GM18858 (cell line): ENCODE results near the gene AGR3.
"Not testable (repeated sequence)": the region's sequence is repeated elsewhere in the genome, so short reads cannot be mapped to it uniquely, and the experiment has no call there.

Experiments used
- ATAC-seq: cut with Tn5 transposase; IDR thresholded peaks from one replicate; pipeline ENCODE4 v1.9.1; 2021; ENCODE audit not compliant: unreplicated experiment

The AGR3 gene

DNA sequence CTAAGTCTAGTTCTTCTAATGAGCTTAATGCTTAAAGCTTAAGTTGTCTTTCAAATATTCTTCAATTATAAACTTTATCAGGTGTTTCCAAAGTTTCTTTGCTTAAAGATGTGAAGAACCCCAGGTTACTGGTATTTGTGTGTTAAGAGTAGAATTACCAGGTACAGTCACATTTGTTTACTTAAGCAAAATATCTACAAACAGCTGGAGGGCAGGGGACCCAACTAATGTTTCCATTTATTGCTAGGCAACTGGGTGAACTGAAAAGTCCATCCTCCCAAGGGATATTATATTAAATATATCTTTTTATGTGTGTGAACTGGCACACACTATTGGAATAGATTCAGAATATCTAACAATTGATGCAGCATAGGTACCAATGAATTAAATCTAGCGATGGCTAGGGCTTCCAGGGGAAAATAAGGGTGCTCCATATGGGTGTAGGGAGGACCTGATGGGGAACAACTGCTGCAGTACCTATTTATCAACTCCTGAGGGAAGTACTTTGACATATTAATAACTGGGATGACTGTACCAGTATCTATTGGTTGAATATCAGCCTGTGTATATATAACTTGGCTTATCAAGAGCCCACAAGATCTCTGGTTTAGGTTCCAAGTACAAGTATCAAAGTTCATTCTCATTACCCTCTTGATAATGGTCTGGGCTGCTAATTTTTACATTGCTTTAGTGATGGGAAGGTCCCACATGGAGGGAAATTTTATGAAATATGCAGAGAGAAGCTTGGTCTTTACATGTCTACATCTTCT is 10.3 kb upstream of the AGR3 start:
- no peak for ATAC-seq

DNA sequence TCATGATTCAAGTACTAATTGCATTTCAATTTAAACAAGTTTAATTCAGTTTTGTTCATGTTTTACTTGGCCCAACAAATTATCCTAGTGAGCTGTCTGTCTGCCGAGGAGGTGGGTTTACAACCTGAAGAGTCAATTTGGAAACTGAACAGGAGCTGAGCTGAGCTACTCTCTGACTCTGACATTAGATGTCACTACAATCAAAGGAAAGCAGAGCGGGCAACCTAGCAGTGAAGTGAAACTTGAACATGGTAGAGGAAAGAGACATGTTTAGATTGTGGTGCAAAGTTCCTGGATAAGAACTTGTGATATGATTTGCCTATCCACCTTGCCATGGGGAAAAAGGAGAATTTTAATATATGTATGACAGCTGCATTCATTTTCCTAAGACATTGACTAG is 9.6 kb upstream of the AGR3 start:
- no peak for ATAC-seq

DNA sequence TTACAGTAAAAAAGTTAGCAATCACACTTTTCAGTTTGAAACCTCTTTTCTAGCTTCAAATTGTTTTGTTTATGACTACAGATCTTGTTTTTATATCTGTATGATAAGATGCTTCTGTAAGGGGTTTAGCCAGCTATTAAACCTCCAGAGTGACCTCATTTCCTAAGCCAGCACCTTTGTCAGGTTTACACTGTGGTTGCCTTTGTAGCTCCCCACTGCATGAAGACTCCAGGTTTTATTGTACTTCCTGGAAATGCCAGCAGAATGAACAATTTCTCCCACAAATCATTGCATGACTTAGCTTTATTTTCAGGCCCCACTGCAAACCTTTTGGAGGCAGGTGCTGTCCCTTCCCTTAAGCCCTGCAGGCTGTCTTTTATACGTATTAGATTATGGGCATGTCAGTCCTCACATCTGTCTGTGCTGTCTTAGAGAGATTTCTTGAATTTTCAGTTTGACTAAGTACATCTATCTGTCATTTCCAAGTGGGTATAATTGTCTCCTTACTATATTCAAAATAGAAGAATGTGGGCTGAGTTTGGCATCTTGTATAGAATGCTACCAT is 8.2 kb upstream of the AGR3 start:
- no peak for ATAC-seq

DNA sequence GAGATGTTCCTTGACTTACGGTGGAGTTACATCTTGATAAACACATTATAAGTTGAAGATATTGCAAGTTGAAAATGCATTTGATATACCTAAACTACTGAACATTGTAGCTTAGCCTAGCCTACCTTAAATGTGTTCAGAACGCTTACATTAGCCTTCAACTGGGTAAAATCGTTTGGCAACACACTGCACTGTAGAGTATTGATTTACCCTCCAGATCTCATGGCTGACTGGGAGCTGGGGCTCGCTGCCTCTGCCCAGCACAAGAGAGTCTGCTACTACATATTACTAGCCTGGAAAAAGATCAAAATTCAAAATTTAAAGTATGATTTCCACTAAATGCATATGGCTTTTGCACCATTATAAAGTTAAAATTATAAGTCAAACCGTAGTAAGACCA is 7.5 kb upstream of the AGR3 start:
- no peak for ATAC-seq

DNA sequence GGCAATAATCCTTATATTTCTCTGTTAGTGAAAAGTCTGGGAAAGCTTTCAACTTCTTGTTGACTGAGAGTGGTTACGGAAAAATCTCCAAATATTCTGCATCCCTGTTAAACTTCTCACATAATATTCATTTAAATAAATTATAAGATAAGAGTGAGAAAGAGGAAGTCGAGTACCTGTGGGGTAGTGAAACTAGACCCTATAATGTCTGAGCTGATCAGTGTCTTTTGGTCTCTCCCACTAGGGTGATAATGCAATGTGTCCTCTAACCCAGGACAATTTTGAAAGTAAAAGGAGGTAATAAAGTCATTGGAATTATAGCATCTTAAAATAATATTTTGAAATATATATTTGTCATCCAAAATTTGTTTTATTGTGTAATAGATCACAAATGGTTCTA is 2.1 kb upstream of the AGR3 start:
- ATAC-seq: no peak

DNA sequence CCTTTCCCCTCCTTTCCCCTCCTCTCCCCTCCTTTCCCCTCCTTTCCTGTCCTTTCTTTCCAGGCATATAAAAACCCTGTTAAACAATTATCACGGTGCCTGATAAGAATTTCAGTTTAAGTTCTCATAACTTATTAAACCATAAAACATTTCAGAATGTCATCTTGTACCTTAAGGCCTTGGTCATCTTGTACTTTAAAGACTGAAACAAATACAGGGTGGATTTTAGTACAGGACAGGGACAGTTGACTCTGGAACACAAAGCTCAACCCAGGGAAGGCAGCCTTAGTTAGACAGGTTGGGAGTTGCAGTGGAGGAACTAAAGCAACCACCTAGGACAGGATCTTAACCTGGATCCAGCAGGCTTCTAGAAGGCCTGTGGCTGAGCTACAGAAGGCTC is 1.2 kb downstream of the AGR3 start:
- no peak for ATAC-seq

DNA sequence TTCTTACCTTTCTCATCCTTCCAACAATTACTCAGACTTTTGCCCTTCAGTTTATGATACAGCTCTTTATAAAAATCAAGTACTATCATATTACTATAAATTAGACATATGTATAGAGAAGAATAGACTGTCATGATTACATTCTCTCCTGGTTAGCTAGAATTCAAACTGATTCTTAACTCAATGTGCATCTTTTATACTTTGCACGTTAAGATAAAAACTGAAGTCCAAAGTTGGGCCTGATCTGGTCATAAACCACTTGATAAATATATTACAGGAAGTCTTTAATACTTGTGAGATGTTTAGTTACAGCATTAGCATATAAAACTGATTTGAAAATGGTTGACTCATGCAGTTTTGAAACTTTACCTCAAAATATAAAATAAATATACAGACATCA is 2.6 kb downstream of the AGR3 start:
- no peak for ATAC-seq

DNA sequence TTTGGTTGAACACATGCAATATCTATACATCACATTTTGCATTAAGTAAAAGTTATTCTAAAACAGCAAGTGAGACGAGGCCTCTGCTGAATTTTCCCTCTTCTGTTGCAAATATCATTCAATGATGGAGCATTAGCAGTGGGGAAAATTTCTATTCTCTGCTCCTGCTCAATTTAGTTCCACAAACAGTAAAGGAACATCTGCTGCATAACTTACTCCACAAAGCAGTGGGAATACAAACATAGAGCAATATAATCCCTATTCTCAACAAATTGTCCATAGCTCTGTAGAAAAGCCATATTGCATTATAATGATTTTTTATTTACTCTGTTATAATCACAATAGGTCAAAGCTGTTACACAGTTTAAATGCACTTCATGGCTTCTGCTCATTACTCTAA is 5.9 kb downstream of the AGR3 start:
- ATAC-seq: no peak

DNA sequence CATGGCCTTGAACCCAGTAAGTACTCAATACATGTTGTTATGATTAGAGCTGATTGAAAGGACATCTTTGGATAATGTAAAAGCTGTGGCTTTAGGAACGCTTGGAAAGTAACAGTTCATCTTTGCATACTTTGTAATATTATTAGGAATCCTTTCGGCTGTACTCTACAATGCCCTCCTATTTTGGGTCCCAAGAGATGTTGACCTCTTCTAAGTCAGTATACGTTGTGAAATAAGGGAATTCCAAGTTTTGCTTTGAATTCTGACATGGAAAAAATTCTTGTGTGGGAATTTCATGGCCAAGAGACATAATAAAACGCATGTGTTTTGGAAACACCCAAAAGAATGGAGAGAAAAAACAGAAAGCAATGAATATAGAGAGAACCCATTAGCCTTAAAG is 7.7 kb downstream of the AGR3 start:
- ATAC-seq: no peak

DNA sequence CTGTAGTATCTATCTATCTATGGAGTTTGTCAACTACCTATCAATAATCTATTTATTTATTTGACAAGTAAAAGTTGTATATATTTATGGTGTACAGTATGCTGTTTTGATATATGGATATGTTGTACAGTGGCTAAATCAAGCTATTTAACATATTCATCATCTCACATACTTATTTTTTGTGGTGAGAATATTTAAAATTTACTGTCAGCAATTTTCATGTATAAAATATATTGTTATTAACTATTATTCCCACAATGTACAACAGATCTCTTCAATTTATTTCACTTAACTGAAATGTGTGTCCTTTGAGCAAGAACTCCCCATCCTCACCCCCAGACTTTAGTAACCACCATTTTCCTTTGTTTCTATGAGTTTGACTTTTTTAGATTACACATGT is 14.5 kb downstream of the AGR3 start:
- no peak for ATAC-seq

DNA sequence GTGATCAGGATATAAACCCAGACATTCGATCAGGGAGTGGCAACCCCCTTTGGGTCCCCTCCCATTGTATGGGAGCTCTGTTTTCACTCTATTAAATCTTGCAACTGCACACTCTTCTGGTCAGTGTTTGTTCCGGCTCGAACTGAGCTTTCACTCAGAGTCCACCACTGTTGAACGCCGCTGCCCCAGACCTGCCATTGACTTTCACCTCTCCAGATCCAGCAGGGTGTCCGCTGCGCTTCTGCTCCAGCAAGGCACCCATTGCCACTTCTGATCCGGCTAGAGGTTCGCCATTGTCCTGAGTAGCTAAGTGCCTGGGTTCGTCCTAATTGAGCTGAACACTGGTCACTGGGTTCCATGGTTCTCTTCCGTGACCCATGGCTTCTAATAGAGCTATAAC is 28.6 kb downstream of the AGR3 start:
- not testable (repeated sequence) for ATAC-seq

DNA sequence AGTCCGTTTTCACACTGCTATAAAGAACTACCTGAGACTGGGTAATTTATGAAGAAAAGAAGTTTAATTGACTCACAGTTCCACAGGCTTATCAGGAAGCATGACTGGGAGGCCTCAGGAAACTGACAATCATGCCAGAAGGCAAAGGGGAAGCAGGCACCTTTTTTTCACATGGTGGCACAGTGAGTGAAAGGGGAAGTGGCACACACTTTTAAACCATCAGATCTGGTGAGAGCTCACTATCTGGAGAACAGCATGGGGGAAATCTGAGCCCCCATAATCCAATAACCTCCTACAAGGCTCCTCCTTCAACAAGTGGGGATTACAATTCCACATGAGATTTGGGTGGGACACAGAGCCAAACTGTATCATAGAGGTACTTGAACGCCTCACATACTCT is 30.0 kb downstream of the AGR3 start:
- no peak for ATAC-seq

DNA sequence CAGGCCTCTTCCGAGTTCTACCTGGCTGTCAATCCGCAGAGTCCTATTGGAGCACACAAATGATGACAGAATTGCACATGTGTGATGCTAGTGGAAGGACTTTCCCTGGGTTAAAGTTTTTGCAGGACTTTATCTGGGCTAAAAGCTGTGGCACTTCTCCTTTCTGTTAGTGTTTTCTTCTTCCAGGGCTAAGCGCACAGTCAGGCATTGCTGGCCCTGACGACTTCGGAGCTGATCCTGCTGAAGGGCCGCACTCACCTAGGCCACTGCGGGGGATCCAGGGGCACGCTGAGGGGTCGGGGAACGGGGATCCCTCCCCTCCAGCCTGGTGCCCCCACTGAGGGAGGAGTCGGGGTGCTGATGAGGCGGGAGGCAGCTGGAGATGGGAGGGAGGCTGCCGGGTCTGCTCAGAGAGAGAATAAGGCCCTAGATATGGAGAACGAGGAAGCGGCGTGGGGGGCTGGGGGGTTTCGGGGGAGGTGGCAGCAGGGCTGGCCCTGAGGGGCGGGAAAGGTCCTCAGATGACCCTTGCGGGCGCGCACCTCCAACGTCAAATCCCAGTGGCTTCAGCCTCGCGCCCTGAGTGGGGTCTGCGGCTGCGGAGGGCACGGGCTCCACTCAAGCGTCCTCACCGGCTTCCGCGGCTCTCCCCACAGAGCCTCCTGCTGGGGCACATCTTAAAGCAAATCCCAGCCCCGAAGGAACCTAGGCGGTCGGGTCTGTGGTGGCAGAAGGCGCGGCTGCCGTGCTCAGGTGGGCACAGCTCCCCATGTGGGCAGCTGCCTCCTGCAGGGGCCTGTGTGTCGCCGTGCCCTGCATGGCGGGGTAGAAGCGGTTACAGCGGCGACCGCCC is 30.9 kb downstream of the AGR3 start:
- ATAC-seq: no peak

DNA sequence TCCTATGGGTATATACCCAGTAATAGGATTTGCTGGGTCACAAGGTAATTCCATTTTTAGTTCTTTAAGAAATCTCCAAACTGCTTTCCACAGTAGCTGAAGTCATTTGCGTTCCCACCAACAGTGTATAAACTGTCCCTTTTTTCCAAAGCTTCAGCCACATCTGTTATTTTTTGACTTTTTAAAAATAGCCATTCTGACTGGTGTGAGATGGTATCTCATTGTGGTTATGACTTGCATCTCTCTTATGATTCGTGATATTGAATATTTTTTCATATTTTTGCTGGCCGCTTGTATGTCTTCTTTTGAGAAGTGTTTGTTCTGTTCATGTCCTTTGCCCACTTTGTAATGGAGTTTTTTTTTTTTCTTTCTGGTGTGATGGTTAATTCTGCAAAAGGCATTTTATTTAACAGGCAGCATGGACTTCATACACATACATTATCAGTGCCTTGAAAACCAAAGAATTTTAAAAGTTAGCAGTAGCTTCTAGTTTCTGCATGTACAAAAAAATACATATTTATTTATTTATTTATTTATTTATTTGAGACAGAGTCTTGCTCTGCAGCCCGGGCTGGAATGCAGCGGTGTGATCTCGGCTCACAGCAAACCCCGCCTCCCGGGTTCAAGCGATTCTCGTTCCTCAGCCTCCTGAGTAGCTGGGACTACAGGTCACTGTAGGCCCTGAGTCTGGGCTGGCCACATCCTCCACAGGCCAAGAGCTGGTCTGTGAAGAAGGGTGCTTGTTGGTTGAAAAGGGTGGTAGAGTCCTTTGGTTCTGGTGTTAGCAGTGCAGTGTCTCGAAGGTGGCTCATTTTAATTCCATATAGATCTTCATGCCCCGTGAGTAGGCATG is 32.3 kb downstream of the AGR3 start:
- no peak for ATAC-seq

DNA sequence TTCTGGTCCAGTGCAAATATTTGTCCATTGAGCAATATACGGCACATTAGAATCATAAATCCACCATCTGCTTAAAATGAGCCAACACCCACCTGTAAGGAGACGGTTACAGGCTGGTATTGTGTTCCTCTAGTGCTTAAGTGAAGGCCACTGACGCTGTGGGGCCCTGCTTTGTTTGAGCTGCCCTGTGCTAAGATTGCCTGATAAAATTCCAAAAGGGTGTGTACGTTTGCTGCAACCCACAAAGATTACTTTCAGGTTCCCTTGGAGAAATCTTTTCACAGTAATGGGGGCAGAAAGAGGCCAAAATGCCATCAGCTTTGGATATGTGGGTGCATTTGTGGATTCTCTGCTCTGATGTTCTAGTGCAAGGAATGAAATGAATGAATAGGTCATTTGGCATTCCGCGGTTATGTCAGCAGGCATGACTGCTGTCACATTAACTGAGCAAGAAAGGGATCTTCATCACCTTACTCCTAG is 34.4 kb downstream of the AGR3 start:
- no peak for ATAC-seq

DNA sequence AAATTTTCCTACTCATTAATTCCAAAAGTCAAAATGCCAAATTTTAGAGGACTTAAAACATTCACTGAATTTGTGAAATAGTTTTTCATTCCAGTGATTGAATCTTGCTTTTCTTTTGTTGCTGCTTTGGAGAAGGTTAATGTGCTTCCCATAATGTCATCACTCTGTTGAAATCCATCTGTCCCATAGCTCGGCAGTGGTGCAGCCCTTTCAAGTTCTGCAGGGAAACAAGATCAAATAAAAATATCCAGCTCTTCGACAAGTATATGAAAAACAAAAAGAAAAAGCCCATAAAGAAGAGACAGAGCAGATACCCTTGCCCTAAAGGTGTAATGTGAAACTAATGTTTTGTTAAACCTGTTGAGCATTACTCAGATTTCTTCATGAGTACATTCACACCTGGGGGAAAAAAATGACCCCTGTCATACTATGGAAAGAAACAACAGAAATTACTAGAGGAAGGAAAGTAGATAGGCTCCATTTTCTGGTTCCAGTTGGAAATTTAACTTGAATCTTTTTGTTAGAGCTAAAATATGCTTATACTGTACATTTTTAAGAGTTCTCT is 35.1 kb downstream of the AGR3 start:
- no peak for ATAC-seq

DNA sequence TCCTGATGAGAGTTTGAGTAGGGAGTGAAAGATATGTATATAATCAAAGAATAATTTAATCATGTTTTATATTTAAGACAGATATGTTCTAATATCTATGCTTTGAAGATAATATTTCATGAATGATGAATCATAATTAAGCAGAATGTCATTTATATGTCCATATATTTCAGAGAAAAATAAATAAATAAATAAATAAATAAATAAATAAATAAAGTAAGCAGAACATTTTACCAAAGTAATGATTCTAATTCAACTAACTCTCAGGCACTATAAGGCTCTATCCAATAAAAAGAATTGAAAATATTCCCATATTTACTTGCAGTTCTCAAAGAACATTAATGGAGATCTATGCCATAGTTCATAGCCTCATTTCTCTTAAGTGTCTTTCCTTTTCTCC is 36.0 kb downstream of the AGR3 start:
- ATAC-seq: no peak

DNA sequence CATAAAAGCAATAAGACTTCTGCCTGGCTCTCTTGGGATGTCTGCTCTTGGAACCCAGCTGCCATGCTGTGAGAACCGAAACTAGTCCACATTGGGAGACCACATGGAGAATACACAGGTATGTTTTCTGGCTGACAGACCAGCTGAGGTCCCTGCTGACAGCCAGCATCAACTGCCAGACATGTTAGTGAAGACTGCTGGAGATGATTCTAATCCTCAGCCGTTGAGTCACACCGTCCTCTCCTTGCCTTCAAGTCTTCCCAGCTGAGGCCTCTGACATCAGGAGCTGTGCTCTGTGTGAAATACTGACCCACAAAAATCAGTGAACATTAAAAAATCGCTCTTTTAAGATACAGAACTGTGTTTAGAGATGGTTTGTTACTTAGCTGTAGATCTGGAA is 40.1 kb downstream of the AGR3 start:
- ATAC-seq: no peak

DNA sequence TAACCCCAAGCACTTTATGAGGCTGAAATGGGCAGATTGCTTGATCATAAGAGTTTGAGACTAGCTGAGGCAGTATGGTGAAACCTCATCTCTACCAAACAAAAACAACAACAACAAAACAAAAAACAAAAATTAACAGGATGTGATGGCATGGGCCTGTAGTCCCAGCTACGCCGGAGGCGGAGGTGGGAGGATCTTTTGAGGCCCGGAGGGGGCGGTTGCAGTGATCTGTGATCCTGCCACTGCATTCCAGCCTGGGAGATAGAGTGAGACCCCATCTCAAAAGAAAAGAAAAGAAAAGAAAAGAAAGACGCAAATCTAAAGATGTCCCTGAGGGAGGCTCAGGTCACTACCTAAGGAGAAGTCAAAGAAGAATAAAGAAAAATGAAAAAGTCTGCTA is 41.7 kb downstream of the AGR3 start:
- no peak for ATAC-seq

DNA sequence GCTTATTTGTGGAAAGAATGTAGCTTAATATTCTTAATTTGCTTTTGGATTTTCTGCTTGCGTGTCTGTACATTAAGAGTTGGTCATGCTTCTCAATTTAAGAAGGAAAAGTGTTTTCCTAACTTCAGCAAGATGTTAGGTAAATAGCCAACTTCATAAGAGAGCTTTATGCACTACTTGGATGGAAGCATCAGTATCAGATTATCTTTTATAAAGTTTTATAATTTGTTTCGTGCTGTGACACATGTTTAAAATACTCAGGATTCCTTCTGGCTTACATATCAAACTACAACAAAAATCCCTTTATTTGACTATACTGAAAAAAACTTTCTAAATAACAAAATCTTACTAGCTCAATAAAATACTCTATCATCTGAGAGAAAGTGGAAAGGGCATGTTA is 42.1 kb downstream of the AGR3 start:
- ATAC-seq: no peak

DNA sequence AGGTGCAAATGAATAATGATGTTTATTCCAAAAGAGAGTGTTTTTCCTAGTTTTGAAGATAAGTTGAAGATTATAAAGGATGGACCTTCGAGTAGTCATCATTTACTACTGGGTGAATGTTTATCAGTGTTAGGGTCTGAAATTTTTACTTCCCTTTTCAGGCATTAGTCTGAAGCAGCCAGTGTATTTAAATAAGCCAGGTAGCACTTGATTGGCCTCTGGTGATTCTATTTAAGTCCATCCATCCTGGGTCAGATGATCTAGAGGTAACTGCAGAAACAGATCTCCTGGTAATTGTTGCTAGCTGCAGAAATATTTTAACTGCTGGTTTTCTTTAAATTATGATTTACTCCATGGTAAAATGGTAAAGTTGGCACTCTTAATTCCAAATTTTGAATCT is 42.9 kb downstream of the AGR3 start:
- ATAC-seq: no peak
